Erythroblast (primary cell): Measurements from ENCODE around the gene RRP36.

Experiments used
- GATA1 ChIP-seq: IDR thresholded peaks from 2 replicates; pipeline ENCODE4 v1.6.1; 2011; ENCODE audit warnings: low read depth, mild to moderate bottlenecking, control low read depth, low read length, moderate library complexity
- POLR2A ChIP-seq: IDR thresholded peaks from 2 replicates; pipeline ENCODE4 v1.6.1; 2011; ENCODE audit warnings: mild to moderate bottlenecking, low read length

DNA sequence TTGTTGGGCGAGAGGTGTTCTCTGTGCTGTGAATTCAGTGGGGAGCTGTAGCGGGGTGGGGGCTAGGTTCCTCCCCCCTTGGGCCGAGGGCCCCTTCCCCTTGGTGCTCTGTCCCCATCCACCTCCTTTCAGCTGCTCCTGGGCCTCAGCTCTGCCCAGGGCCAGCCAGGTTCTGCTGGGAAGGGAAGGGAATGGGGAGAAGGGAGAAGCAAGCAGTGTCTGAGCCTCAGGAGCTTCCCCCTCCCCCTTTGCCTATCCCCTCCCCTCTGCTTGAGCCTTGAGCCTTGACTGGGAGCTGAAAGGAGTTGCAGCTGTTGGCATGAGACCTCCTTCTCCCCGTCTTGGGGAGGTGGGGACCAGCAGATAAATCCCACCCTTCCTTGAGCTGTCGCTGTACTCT, 576 bp upstream of the RRP36 start:
- TF ChIP-seq POLR2A, result no peak
- TF ChIP-seq GATA1, result no peak
